GM12801 (cell line): ENCODE measurements around the gene CUL4A.

ENCODE experiments used
- CTCF ChIP-seq: IDR thresholded peaks from one replicate; pipeline ENCODE4 v1.5.1; 2011; ENCODE audit warnings: control low read depth; ENCODE audit not compliant: insufficient read length; ENCODE audit errors: extremely low read depth

The CUL4A gene

DNA sequence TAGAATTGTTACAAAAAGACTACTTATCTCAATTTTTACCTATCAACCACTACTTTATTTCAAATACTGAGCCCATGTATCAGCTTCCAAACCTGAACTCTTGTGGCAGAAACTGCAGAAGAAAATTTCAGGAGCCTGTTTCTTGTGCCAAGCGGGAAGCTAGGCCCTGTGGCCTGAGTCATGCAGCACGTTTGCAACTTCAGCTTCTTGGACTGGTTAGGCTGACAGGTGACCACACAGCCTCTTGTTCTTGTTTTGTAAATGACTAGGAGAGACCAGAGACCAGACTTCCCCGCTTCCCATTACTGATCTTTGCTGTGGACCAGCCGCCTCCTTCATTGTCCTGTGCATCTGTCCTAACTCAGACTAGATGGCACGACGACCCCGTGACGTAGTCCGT is 84.3 kb downstream of the CUL4A start:
- no peak for TF ChIP-seq CTCF

- no peak for TF ChIP-seq CTCF
Measured at GRCh38 chr13:113295776-113296175, 86.4 kb downstream of the CUL4A start.

- no peak for TF ChIP-seq CTCF
Measured at GRCh38 chr13:113296823-113297369, 87.5 kb downstream of the CUL4A start, which contains the start of gene LAMP1. LAMP1 (plus strand) TSS chr13:113297239; CDS start chr13:113297435, 196 bp downstream.

DNA sequence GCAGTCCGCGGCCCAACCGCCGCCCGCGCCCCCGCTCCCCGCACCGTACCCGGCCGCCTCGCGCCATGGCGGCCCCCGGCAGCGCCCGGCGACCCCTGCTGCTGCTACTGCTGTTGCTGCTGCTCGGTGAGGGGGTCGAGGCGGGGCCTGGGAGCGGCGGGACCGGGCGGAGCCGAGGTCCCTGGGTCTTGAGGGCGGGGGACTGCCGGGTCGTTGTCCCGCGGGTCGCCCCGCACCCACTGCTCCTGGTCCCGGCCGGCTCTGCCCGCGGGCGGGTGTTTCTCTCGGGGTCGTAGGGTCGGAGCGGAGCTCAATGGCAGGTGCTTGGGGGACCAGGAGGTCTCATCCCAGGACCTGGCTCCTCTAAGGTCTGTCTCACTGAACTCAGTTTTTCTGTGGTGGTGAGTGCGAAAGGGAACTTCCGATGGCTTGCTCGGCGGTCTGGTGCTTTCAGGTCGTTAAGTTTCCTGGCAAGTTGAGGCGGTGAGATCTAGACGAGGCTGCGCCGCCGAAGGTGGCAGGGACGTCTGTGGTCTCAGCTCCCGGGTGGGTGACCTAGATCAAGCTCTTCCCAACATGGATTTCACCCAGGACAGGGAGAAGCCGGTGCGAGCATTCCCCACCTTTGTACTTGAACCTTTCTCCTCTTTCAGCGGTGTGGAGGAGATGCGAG is 88.1 kb downstream of the CUL4A start:
- TF ChIP-seq CTCF = no peak

- TF ChIP-seq CTCF = no peak
Measured at GRCh38 chr13:113298043-113298945, 88.9 kb downstream of the CUL4A start.

DNA sequence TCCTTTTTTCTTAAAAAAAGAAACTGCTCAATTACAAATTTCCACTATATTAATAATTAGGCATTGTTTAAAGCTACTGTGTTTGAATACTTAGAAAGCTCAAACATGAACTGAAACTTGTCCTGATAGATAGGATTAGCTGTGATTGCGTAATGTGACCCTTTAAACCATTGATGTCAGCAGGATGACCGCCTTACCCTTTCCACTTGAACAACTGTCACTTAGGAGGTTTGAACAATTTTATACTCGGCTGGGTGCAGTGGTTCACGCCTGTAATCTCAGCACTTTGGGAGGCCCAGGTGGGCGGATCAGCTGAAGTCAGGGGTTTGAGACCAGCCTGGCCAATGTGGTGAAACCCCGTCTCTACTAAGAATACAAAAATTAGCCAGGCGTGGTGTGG is 90.5 kb downstream of the CUL4A start:
- no peak for TF ChIP-seq CTCF

DNA sequence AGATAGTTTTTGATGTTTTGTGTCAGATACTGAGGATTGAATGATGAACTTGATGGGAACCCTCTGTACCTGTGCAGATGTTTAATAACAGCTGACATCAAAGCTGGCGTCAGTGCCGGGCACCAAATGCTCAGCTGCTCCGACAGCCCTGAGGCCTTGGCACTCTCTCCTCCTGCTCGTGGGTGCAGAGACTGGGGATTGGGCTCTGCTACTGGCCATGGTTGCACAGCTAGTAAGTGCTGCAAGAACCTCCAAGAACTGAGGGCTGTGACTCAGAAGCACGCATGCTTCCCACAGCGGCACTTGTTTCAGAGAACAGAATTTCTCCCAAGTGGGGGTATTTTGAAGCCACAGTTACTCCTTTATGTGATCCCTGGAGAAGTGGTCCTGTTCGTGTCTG is 93.6 kb downstream of the CUL4A start:
- no peak for TF ChIP-seq CTCF
